SH-SY5Y (cell line): Measurements from ENCODE around the gene PMIS2.

Source experiments
- GATA2 ChIP-seq: IDR thresholded peaks from 2 replicates; pipeline ENCODE4 v1.6.1; 2011; ENCODE audit warnings: mild to moderate bottlenecking, low read depth, low read length
- GATA3 ChIP-seq: IDR thresholded peaks from 2 replicates; pipeline ENCODE4 v1.6.1; 2011; ENCODE audit warnings: low read depth, mild to moderate bottlenecking, low read length, moderate library complexity

PMIS2 gene

DNA sequence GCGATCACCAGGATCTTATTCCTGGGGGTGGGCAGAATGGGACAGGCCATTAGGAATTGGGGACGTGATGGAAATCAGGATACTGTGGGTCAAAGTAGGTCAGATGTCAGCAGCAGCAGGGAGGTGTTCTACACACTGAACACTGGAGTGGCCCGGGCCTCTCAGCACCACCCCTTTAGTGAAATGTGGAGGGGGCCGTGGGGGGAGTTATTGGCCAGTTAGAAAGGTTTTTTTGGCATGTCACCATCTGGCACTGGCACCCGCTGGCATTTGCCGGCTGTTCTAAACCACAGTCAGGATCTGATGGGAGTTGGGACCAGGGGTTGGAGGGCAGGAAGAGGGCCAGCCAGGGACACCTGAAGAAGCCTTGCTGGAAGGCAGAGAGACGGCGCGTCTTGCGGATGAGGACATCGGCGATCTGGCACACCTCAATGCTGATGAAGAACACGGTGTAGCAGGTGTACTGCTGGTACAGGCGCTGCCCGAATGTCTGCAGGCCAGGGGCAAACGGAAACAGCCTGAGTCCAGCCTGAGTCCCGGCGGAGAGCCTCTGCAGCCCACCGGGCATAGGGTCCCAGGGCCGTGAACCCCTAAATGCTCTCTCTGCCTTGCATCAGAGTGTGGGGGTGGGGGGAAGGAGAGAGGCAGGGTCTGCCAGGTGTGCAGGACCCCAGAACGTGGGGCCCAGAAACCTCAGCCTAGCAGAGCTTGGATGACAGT, 34.7 kb upstream of the PMIS2 start:
- TF ChIP-seq GATA3, result no peak
- no peak for TF ChIP-seq GATA2

DNA sequence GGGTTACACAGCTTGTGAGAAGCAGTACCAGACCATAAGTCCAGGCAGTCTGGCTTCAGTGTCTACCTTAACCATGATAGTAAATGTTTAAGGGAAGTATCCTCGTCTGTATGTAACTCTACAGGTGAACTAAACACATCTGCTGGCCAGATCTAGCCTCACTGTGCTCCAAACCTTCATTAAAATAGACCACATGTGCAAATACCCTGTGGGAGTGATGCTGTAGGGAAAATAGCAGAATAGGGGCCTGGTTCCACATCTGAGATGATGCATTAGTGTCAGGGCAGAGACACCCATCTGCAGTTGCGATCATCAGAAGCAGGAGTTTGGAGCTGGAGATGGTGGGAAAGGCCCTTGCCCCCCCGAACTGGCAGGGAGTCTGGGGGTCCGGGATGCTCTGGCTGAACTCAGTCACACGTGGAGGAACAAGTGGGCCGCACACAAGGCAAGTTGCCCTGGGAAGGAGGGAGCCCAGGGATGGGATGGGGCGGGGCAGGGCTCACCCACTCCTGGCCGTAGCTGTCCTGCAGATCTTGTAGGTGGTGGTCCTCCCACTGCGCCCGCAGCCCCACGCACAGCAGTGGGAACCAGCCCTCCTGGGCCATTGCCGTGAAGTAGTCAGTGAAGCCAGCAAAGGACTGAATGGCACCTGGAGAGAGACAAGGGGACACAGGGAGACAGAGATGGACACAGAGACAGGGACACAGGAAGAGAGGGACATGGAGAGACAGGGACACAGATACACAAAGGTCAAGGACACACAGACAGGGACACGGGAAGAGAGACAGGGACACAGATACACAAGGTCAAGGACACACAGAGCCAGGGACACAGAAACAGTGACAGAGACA, 33.2 kb upstream of the PMIS2 start:
- TF ChIP-seq GATA2 (no peak), GATA3 (no peak)

DNA sequence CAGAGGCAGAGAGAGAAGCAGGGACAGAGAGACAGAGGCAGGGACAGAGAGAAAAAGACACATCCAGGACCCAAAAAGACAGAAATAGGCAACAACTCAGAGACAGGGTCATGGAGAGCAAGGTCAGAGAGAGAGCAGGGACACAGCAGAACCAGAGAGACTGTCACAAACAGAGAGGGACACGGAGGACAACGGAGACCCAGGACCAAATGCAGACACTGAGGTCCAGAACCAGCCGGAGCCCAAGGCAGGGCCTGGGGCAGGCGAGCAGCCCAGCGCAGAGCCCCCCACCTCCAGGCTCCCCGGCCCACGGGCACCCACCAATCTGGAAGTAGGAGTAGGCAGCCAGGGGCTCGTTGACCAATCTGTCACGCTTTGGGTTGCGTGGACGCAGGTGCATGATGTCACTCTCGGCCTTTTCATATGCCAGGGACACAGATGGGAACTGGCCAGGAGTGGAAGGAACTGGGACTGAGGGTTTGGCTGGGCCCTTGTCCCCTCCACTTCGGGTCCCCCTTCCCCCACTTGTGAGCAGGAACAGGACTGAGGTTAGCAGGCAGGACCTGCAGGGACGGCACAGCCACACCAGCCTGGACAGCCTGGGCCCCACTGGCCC, 32.5 kb upstream of the PMIS2 start:
- no peak for TF ChIP-seq GATA3
- TF ChIP-seq GATA2, result no peak

GRCh38 chr19:35554076-35554475, 31.9 kb upstream of the PMIS2 start:
- TF ChIP-seq GATA3 (no peak), GATA2 (no peak)

- TF ChIP-seq GATA2 (no peak), GATA3 (no peak)
These were observed 30.5 kb upstream of the PMIS2 start for GRCh38 chr19:35555301-35556005.

DNA sequence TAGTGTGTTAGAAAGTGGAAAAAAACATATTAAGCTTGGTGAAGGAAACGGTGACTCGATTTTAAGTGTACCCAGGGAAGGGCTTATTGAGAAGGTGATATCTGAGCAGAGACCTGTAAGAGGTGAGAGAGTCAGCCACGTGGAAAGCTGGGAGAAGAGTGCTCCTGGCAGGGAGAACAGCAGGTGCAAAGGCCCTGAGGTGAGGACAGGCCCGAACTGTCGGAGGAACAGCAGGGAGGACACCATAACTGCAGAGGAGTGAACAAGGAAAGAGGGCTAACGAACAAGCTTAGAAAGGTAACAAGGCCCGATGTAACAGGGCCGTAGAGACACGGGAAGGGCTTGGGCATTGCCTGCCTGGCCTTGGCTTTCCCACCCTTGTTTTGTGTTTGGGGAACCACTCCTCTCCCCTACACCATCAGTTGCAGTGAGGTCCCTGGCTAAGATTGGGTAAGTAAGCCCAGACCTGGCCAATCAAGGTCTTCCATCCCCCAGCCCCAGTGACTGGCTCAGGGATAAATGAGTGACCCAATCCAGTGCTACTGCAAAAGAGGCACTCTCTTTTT, 29.9 kb upstream of the PMIS2 start:
- no peak for TF ChIP-seq GATA3
- no peak for TF ChIP-seq GATA2

- TF ChIP-seq GATA3 (no peak), GATA2 (no peak)
These were observed 29.0 kb upstream of the PMIS2 start for GRCh38 chr19:35556846-35557538.

GRCh38 chr19:35557539-35558399, 28.2 kb upstream of the PMIS2 start:
- TF ChIP-seq GATA3, result no peak
- no peak for TF ChIP-seq GATA2

- TF ChIP-seq GATA3, result no peak
These were observed 27.3 kb upstream of the PMIS2 start for GRCh38 chr19:35558400-35559280.

GRCh38 chr19:35559281-35559659, 26.7 kb upstream of the PMIS2 start:
- TF ChIP-seq GATA2 (no peak), GATA3 (no peak)

- TF ChIP-seq GATA2 (no peak), GATA3 (no peak)
These were observed 26.2 kb upstream of the PMIS2 start for GRCh38 chr19:35559781-35560180.

DNA sequence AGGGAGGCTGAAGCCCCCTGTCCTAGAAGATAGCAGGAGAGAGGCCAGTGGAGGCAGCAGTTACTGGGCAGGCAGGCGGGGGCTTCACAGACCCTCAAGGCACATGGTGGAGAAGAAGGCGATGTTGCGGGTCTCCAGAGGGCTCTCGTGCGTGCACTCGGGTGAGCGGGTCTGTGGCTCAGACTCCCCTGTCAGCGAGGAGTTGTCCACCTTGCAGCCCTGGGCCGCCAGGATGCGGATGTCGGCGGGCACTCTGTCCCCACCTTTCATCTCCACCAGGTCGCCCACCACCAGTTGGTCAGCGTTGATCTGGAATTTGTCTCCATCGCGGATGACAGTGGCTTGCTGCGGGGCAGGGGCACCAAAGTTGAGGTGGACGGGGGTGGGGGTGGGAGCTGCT, 25.7 kb upstream of the PMIS2 start:
- TF ChIP-seq GATA2, result no peak
- TF ChIP-seq GATA3, result no peak
